NB4 (cell line): ENCODE data around the gene MNX1.

Experiments used
- CTCF ChIP-seq: IDR thresholded peaks from one replicate; pipeline ENCODE4 v1.5.1; 2012; ENCODE audit warnings: low read depth, low read length
- MYC ChIP-seq: IDR thresholded peaks from 2 replicates; pipeline ENCODE4 v1.6.1; 2011; ENCODE audit warnings: low read depth, low read length
- POLR2A ChIP-seq: IDR thresholded peaks from 2 replicates; pipeline ENCODE4 v1.6.1; 2011; ENCODE audit warnings: mild to moderate bottlenecking; ENCODE audit not compliant: insufficient read length; ENCODE audit errors: extremely low read depth
- TF ChIP-seq, protein P1 (sequence below): IDR thresholded peaks from 2 replicates; pipeline ENCODE4 v1.6.1; 2011; ENCODE audit warnings: low read depth, low read length

GRCh38 chr7:156984174-156984891 is 26.1 kb downstream of the MNX1 start:
- no peak for TF ChIP-seq CTCF
- no peak for TF ChIP-seq POLR2A
- TF ChIP-seq, protein P1, sequence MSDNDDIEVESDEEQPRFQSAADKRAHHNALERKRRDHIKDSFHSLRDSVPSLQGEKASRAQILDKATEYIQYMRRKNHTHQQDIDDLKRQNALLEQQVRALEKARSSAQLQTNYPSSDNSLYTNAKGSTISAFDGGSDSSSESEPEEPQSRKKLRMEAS: no peak
- no peak for TF ChIP-seq MYC
